ENCODE measurements around the gene LYPD1. TPM values are rescaled to one million over a fixed set of nuclear protein-coding genes. Genes with fewer than 3 reads are reported as not detected.
"Not testable (repeated sequence)": the region's sequence is repeated elsewhere in the genome, so short reads cannot be mapped to it uniquely, and the experiment has no call there.

Gene LYPD1
- total RNA-seq, 1 donor from 2014 or later: 1.2 TPM

- ATAC-seq (no peak), DNase-seq (no peak)
- Histone ChIP-seq H3K27ac (no peak overlapping the region), H3K36me3 (no peaks in the 10 kb centered on the region), H3K27me3 (no peaks in the 10 kb centered on the region), H3K4me3 (no peak overlapping the region), H3K9me3 (no peaks in the 10 kb centered on the region), H3K4me1 (no peaks in the 10 kb centered on the region)
- intact Hi-C loops (cut with DNase I): no loop called here
- no peak for TF ChIP-seq CTCF (IDR thresholded peaks at IDR 0.05)
Measured at GRCh38 chr2:132701810-132702209, 31.8 kb upstream of the LYPD1 start.

GRCh38 chr2:132699802-132700201, 29.8 kb upstream of the LYPD1 start:
- DNase-seq; H3K9me3 ChIP-seq; H3K4me3 ChIP-seq; H3K36me3 ChIP-seq; intact Hi-C loops (cut with DNase I); H3K27me3 ChIP-seq; H3K27ac ChIP-seq; ATAC-seq; H3K4me1 ChIP-seq: not testable (repeated sequence)

GRCh38 chr2:132698347-132698746, 28.3 kb upstream of the LYPD1 start:
- H3K4me3 ChIP-seq; H3K27ac ChIP-seq; H3K9me3 ChIP-seq; DNase-seq; H3K27me3 ChIP-seq; H3K36me3 ChIP-seq; ATAC-seq; intact Hi-C loops (cut with DNase I); H3K4me1 ChIP-seq: not testable (repeated sequence)

GRCh38 chr2:132697556-132698205, 27.7 kb upstream of the LYPD1 start:
- no peaks in the 10 kb centered on the region for H3K27me3 ChIP-seq
- no peaks in the 10 kb centered on the region for H3K4me1 ChIP-seq
- intact Hi-C loops (cut with DNase I): no loop called here
- no peak for DNase-seq
- no peak overlapping the region for H3K4me3 ChIP-seq
- no peak for ATAC-seq
- no peaks in the 10 kb centered on the region for H3K36me3 ChIP-seq
- no peaks in the 10 kb centered on the region for H3K9me3 ChIP-seq
- no peak overlapping the region for H3K27ac ChIP-seq
- no peak for TF ChIP-seq CTCF (IDR thresholded peaks at IDR 0.05)

- no peak for TF ChIP-seq CTCF (IDR thresholded peaks at IDR 0.05)
- Histone ChIP-seq H3K27me3 (no peaks in the 10 kb centered on the region), H3K4me1 (no peaks in the 10 kb centered on the region), H3K27ac (no peak overlapping the region), H3K9me3 (no peaks in the 10 kb centered on the region), H3K4me3 (no peak overlapping the region), H3K36me3 (no peaks in the 10 kb centered on the region)
- DNase-seq (no peak), ATAC-seq (no peak)
- intact Hi-C loops (cut with DNase I): no loop called here
Measured at GRCh38 chr2:132692816-132693215, 22.8 kb upstream of the LYPD1 start.

- ATAC-seq (no peak), DNase-seq (no peak)
- no peak for TF ChIP-seq CTCF (IDR thresholded peaks at IDR 0.05)
- H3K36me3 ChIP-seq: no peaks in the 10 kb centered on the region
- intact Hi-C loops (cut with DNase I): no loop called here
- H3K27ac ChIP-seq: no peak overlapping the region
- H3K4me1 ChIP-seq: no peaks in the 10 kb centered on the region
- no peak overlapping the region for H3K4me3 ChIP-seq
- no peaks in the 10 kb centered on the region for H3K27me3 ChIP-seq
- H3K9me3 ChIP-seq: no peaks in the 10 kb centered on the region
Measured at GRCh38 chr2:132691556-132691955, 21.6 kb upstream of the LYPD1 start.

Data from upper lobe of right lung (tissue), 1 donor.